ENCODE data around the gene LRPPRC.

DNA sequence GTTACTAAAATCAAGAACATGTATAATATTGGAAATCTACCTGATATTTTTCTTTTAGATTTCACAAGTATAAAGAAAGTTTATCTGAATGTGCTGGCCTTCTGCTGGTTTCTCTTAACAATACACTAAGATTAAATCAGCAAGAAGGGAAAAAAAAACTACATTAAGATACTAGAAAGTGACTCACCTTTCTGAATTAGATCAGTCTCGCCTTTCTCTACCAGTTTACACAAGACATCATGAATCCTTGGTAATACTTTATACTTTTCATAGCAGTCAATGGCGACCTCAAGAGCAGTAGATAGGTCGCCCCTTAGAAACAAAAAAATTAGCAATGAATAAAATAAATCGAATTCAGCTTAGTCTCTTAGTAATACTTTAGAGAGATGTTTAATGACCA, 61.2 kb downstream of the LRPPRC start:
- TF ChIP-seq, protein P1, sequence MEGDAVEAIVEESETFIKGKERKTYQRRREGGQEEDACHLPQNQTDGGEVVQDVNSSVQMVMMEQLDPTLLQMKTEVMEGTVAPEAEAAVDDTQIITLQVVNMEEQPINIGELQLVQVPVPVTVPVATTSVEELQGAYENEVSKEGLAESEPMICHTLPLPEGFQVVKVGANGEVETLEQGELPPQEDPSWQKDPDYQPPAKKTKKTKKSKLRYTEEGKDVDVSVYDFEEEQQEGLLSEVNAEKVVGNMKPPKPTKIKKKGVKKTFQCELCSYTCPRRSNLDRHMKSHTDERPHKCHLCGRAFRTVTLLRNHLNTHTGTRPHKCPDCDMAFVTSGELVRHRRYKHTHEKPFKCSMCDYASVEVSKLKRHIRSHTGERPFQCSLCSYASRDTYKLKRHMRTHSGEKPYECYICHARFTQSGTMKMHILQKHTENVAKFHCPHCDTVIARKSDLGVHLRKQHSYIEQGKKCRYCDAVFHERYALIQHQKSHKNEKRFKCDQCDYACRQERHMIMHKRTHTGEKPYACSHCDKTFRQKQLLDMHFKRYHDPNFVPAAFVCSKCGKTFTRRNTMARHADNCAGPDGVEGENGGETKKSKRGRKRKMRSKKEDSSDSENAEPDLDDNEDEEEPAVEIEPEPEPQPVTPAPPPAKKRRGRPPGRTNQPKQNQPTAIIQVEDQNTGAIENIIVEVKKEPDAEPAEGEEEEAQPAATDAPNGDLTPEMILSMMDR (IDR thresholded peaks at IDR 0.05): no peak
- TF ChIP-seq EZH2phosphoT487 (IDR thresholded peaks at IDR 0.05) (no peak), EZH2 (IDR thresholded peaks at IDR 0.05) (no peak)

Measured in neural progenitor cell (in vitro differentiated cells).